Trophoblast cell (in vitro differentiated cells and primary cell): Measurements from ENCODE around the gene KLLN.

Experiments
- DNase-seq, 2 donors: peaks; one replicate each; pipeline ENCODE4 v3.0.0-alpha.2; 2016
- H2AFZ ChIP-seq: 2 replicates; pipeline ENCODE4 v1.6.1; 2013; ENCODE audit warnings: low read length, moderate library complexity, mild to moderate bottlenecking; ENCODE audit not compliant: insufficient read depth, poor library complexity
- H2AK5ac ChIP-seq: 2 replicates; pipeline ENCODE4 v1.6.1; 2013; ENCODE audit warnings: mild to moderate bottlenecking, low read length
- H2BK120ac ChIP-seq: 2 replicates; pipeline ENCODE4 v1.6.1; 2013; ENCODE audit warnings: low read length, mild to moderate bottlenecking, moderate library complexity; ENCODE audit not compliant: insufficient read depth, poor library complexity
- H2BK12ac ChIP-seq: 2 replicates; pipeline ENCODE4 v1.6.1; 2013; ENCODE audit warnings: mild to moderate bottlenecking, low read length, moderate library complexity
- H2BK5ac ChIP-seq: 2 replicates; pipeline ENCODE4 v1.6.1; 2013; ENCODE audit warnings: low read length, low read depth, moderate library complexity, mild to moderate bottlenecking; ENCODE audit not compliant: poor library complexity
- H3K14ac ChIP-seq: 2 replicates; pipeline ENCODE4 v1.6.1; 2013; ENCODE audit warnings: mild to moderate bottlenecking, low read length
- H3K18ac ChIP-seq: 2 replicates; pipeline ENCODE4 v1.6.1; 2013; ENCODE audit warnings: mild to moderate bottlenecking, low read length
- H3K23ac ChIP-seq: 2 replicates; pipeline ENCODE4 v1.6.1; 2013; ENCODE audit warnings: low read length
- H3K27ac ChIP-seq: 2 replicates; pipeline ENCODE4 v1.5.1; 2013; ENCODE audit warnings: low read depth, mild to moderate bottlenecking, inconsistent platforms, low read length, moderate library complexity
- H3K27me3 ChIP-seq: 2 replicates; pipeline ENCODE4 v1.6.1; 2013; ENCODE audit warnings: inconsistent platforms, mild to moderate bottlenecking, low read length, moderate library complexity; ENCODE audit not compliant: insufficient read depth
- H3K36me3 ChIP-seq, 2 experiments: 1 replicate in 1 of 2; 2 replicates in 1 of 2; pipeline ENCODE4 v1.6.1; 2013; ENCODE audit warnings: low read length in 2 of 2, mild to moderate bottlenecking in 2 of 2, moderate library complexity in 1 of 2; ENCODE audit not compliant: insufficient read depth in 2 of 2, control insufficient read depth in 1 of 2
- H3K4ac ChIP-seq: 2 replicates; pipeline ENCODE4 v1.6.1; 2013; ENCODE audit warnings: low read depth, mild to moderate bottlenecking, low read length, moderate library complexity
- H3K4me1 ChIP-seq, 2 experiments: 1 replicate in 1 of 2; 2 replicates in 1 of 2; pipeline ENCODE4 v1.6.1; 2013; ENCODE audit warnings: low read length in 2 of 2, mild to moderate bottlenecking in 2 of 2, moderate library complexity in 1 of 2; ENCODE audit not compliant: insufficient read depth in 2 of 2, control insufficient read depth in 1 of 2
- H3K4me2 ChIP-seq: 2 replicates; pipeline ENCODE4 v1.6.1; 2013; ENCODE audit warnings: inconsistent platforms, mild to moderate bottlenecking, low read length, moderate library complexity
- H3K4me3 ChIP-seq: 2 replicates; pipeline ENCODE4 v1.5.1; 2013; ENCODE audit warnings: mild to moderate bottlenecking, low read depth, low read length, inconsistent platforms
- H3K79me1 ChIP-seq: one replicate; pipeline ENCODE4 v1.6.1; 2013; ENCODE audit warnings: low read length
- H3K79me2 ChIP-seq: 2 replicates; pipeline ENCODE4 v1.6.1; 2013; ENCODE audit warnings: low read length, mild to moderate bottlenecking; ENCODE audit not compliant: control insufficient read depth, insufficient read depth, poor library complexity
- H3K9ac ChIP-seq: 2 replicates; pipeline ENCODE4 v1.6.1; 2013; ENCODE audit warnings: mild to moderate bottlenecking, low read length
- H3K9me3 ChIP-seq: 2 replicates; pipeline ENCODE4 v1.6.1; 2013; ENCODE audit warnings: low read depth, mild to moderate bottlenecking, control low read depth, inconsistent platforms, low read length; ENCODE audit not compliant: insufficient read depth
- H4K12ac ChIP-seq: 2 replicates; pipeline ENCODE4 v1.6.1; 2013; ENCODE audit warnings: low read depth, mild to moderate bottlenecking, low read length, moderate library complexity
- H4K8ac ChIP-seq: 2 replicates; pipeline ENCODE4 v1.6.1; 2013; ENCODE audit warnings: low read depth, mild to moderate bottlenecking, low read length, moderate library complexity
- H4K91ac ChIP-seq: one replicate; pipeline ENCODE4 v1.6.1; 2013; ENCODE audit warnings: low read depth, mild to moderate bottlenecking, low read length, moderate library complexity
- WGBS: extraction: QIAGEN DNeasy Blood & Tissue Kit; methylation state at CpG from one replicate; pipeline ENCODE4 v1.1.7; 2013; ENCODE audit warnings: missing lambda C conversion rate; ENCODE audit not compliant: insufficient read length, insufficient coverage; ENCODE audit errors: extremely low coverage; 5-methylcytosine and 5-hydroxymethylcytosine counted together

KLLN gene

DNA sequence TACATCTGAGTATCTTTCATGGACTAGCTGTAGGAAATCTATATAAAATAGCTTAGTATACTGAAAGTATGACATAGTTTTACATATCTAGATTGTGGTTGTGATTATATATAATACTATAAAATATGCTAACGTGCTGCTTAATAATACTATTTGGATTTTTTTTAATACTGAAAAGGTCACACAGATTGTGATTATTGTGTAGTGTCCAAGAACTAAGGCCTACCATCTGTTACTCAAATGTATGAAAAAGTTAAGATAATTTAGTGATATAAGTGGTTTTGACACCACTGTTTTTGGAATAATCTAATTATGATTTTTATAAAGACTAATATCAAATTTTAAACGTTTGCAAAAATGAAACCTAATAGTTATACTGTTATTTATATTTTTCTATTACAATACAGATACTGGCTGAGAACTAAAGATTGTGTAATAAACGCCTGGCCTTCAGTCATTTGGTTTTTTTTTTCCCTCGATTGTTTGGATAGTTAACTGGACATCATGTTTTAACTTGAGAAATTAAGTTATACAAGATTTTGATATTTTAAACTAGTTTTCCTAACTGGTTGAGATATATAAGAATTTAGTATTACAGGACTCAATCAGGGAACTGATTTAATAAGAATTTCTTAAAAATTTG is 12.7 kb upstream of the KLLN start:
- no peaks in the 10 kb centered on the region for H3K36me3 ChIP-seq
- no peaks in the 10 kb centered on the region for H3K4me1 ChIP-seq
- no peaks in the 10 kb centered on the region for H3K9me3 ChIP-seq
- H3K79me1 ChIP-seq = no peaks in the 10 kb centered on the region
- no peak overlapping the region for H3K4me3 ChIP-seq
- H3K14ac ChIP-seq = no peak overlapping the region
- no peak overlapping the region for H3K4me2 ChIP-seq
- H4K12ac ChIP-seq = no peak overlapping the region
- H2AK5ac ChIP-seq = no peak overlapping the region
- no peak overlapping the region for H3K27ac ChIP-seq
- no peaks in the 10 kb centered on the region for H3K27me3 ChIP-seq
- H3K18ac ChIP-seq = no peak overlapping the region
- H4K91ac ChIP-seq = no peak overlapping the region
- WGBS = no CpG with 5 or more reads among the region's 4 CpGs
- no peak overlapping the region for H2AFZ ChIP-seq
- no peak overlapping the region for H2BK120ac ChIP-seq
- H3K23ac ChIP-seq = no peak overlapping the region
- no peak for DNase-seq
- no peak overlapping the region for H4K8ac ChIP-seq
- H3K4ac ChIP-seq = no peak overlapping the region
- H2BK12ac ChIP-seq = no peak overlapping the region
- no peak overlapping the region for H3K9ac ChIP-seq
- no peak overlapping the region for H2BK5ac ChIP-seq
- peaks cover 4% of the 10 kb centered on the region for H3K79me2 ChIP-seq

DNA sequence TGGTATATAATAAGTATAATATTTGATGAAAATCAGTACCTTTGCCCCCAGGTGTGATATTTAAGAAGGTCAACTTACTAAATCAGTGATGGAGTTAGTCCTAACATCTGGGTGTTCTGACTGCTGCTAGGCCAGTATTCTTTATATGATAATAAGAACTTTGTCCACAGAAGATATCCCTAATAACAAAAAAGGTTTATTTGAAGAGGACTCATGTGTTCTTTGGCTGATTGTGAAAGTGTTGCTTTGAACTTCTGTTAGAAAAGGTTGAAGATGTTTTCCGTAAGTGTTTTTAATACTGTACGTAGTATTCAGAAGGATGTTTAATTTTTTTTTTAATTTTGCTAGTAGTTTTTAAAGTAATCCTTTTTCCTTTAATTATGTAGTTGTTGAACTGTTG is 10.3 kb upstream of the KLLN start:
- WGBS = no CpG with 5 or more reads among the region's 2 CpGs
- no peak overlapping the region for H3K4me2 ChIP-seq
- no peak overlapping the region for H3K27ac ChIP-seq
- H2BK120ac ChIP-seq = no peak overlapping the region
- no peaks in the 10 kb centered on the region for H3K79me1 ChIP-seq
- H4K8ac ChIP-seq = no peak overlapping the region
- H3K4me3 ChIP-seq = no peak overlapping the region
- no peak overlapping the region for H2BK5ac ChIP-seq
- no peaks in the 10 kb centered on the region for H3K4me1 ChIP-seq
- no peak overlapping the region for H2AK5ac ChIP-seq
- DNase-seq = no peak
- H3K14ac ChIP-seq = no peak overlapping the region
- no peak overlapping the region for H2AFZ ChIP-seq
- H4K12ac ChIP-seq = no peak overlapping the region
- H3K9ac ChIP-seq = no peak overlapping the region
- no peak overlapping the region for H3K4ac ChIP-seq
- H3K18ac ChIP-seq = no peak overlapping the region
- H3K36me3 ChIP-seq = no peaks in the 10 kb centered on the region
- H3K27me3 ChIP-seq = no peaks in the 10 kb centered on the region
- peaks cover 7% of the 10 kb centered on the region for H3K79me2 ChIP-seq
- no peak overlapping the region for H2BK12ac ChIP-seq
- H3K9me3 ChIP-seq = no peaks in the 10 kb centered on the region
- H4K91ac ChIP-seq = no peak overlapping the region
- no peak overlapping the region for H3K23ac ChIP-seq

- H3K9me3 ChIP-seq = no peaks in the 10 kb centered on the region
- H4K91ac ChIP-seq = no peak overlapping the region
- DNase-seq = no peak
- H3K4ac ChIP-seq = peak overlapping the region; percentile 76
- no peak overlapping the region for H2BK120ac ChIP-seq
- no peak overlapping the region for H2BK5ac ChIP-seq
- no peak overlapping the region for H2AK5ac ChIP-seq
- no peak overlapping the region for H3K18ac ChIP-seq
- H3K9ac ChIP-seq = no peak overlapping the region
- H3K4me3 ChIP-seq = no peak overlapping the region
- H3K4me1 ChIP-seq = no peaks in the 10 kb centered on the region
- H3K14ac ChIP-seq = no peak overlapping the region
- H3K4me2 ChIP-seq = no peak overlapping the region
- H3K27me3 ChIP-seq = no peaks in the 10 kb centered on the region
- H3K79me2 ChIP-seq = peaks cover 7% of the 10 kb centered on the region
- no peak overlapping the region for H3K23ac ChIP-seq
- H3K79me1 ChIP-seq = no peaks in the 10 kb centered on the region
- no CpG with 5 or more reads among the region's 6 CpGs for WGBS
- no peak overlapping the region for H2BK12ac ChIP-seq
- H3K36me3 ChIP-seq = no peaks in the 10 kb centered on the region
- no peak overlapping the region for H4K12ac ChIP-seq
- H4K8ac ChIP-seq = no peak overlapping the region
- H2AFZ ChIP-seq = no peak overlapping the region
- H3K27ac ChIP-seq = no peak overlapping the region
Observed at GRCh38 chr10:87872828-87873227, 9.5 kb upstream of the KLLN start.

DNA sequence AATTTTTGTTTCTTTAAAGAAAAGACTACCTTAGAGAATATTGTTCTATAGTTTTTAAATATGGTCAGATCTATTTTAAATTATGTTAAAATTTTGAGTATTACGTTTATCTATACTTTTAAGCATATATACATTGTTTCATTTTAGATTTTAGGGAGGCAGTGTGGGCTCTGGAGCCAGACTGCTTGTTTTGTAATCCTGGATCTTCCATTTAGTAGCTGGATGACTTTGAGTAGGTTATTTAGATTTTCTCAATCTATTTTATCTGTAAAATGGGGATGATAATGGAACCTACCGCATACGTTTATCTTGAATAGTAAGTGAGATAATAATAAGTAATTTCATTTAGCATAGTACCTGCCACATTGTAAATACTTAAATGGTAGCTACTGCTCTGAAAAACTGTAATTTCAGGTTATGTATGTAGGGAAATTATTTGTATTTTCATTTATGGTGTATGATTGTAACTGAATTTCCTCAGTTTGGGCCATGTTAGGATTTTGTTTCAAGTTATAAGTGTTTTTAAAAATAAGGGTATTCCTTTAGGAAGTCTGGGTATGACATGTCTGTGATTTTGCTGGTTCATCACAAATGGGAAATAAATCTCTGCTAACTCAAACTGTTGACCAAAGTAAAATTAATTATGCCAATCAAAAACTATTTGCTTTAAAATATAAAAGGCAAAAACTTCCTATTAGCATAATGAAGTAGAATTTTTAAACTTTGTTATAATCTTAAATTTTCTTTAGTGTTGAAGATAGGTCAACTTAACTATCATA is 6.6 kb upstream of the KLLN start:
- Histone ChIP-seq H3K79me2 (peaks cover 7% of the 10 kb centered on the region), H3K4me1 (no peaks in the 10 kb centered on the region)

More for the DNA sequence above, 6.6 kb upstream of the KLLN start:
- Histone ChIP-seq H2AK5ac (no peak overlapping the region), H3K9me3 (no peaks in the 10 kb centered on the region), H3K14ac (no peak overlapping the region), H2AFZ (no peak overlapping the region), H3K4me3 (no peak overlapping the region), H3K9ac (no peak overlapping the region), H3K4me2 (no peak overlapping the region), H3K79me1 (no peaks in the 10 kb centered on the region), H4K8ac (no peak overlapping the region), H2BK12ac (no peak overlapping the region), H4K91ac (no peak overlapping the region), H3K36me3 (no peaks in the 10 kb centered on the region), H2BK120ac (no peak overlapping the region), H4K12ac (no peak overlapping the region), H3K23ac (no peak overlapping the region), H3K27ac (no peak overlapping the region), H3K4ac (no peak overlapping the region), H3K27me3 (no peaks in the 10 kb centered on the region), H3K18ac (no peak overlapping the region), H2BK5ac (no peak overlapping the region)
- no peak for DNase-seq
- WGBS = no CpG with 5 or more reads among the region's 3 CpGs
